HepG2 (cell line): ENCODE data around the gene PUM1. TPM values are rescaled to one million over a fixed set of nuclear protein-coding genes. Genes with fewer than 3 reads are reported as not detected.

Experiments
- ARID5B ChIP-seq: IDR thresholded peaks from 2 replicates; pipeline ENCODE4 v1.4.0; 2020; ENCODE audit warnings: mild to moderate bottlenecking, missing genetic modification reagents
- GABPB1 ChIP-seq: IDR thresholded peaks from 2 replicates; pipeline ENCODE4 v1.6.1; 2016; ENCODE audit warnings: mild to moderate bottlenecking, missing genetic modification reagents, moderate library complexity, missing compliant biosample characterization
- ISL2 ChIP-seq: sonication (generic); formaldehyde crosslinking; IDR thresholded peaks from 2 replicates; pipeline ENCODE4 v1.5.0; 2020; ENCODE audit warnings: missing genetic modification reagents
- SOX5 ChIP-seq: IDR thresholded peaks from 2 replicates; pipeline ENCODE4 v1.6.1; 2016; ENCODE audit warnings: borderline replicate concordance
- USF2 ChIP-seq, 2 experiments: sonication (generic) in 1 of 2; formaldehyde crosslinking in 1 of 2; IDR thresholded peaks; 2 replicates each; pipeline versions ENCODE4 v1.5.1 to v1.6.1; 2011 to 2020; ENCODE audit warnings: borderline replicate concordance in 1 of 2, low read depth in 1 of 2, low read length in 1 of 2, mild to moderate bottlenecking in 1 of 2, missing genetic modification reagents in 1 of 2, moderate library complexity in 1 of 2
- ZBTB40 ChIP-seq, 2 experiments: fragments of 450-650 bp in 1 of 2; sonication (generic) in 1 of 2; formaldehyde crosslinking in 1 of 2; IDR thresholded peaks; 2 replicates each; pipeline versions ENCODE4 v1.6.1 to v1.8.0; 2016 to 2022; ENCODE audit warnings: antibody characterized with exemption in 1 of 2, mild to moderate bottlenecking in 1 of 2, missing genetic modification reagents in 1 of 2
- ZNF609 ChIP-seq: sonication (generic); formaldehyde crosslinking; IDR thresholded peaks from 2 replicates; pipeline ENCODE4 v1.4.0; 2020; ENCODE audit warnings: mild to moderate bottlenecking, missing genetic modification reagents, borderline replicate concordance
- polyA plus RNA-seq, 8 experiments: library from polyadenylated mRNA; depleted of rRNA in 3 of 8; stranded (reverse) in 7 of 8; unstranded in 1 of 8; fragments of >200 nt; fragmentation: Illumina TruSeq in 4 of 8; extraction: Trizol in 4 of 8; gene quantifications; 2 replicates each; pipeline versions ENCODE4 v1.2.1 to v1.2.3, GENCODE V29; 2011 to 2016; ENCODE audit warnings: low read depth in 4 of 8, missing spikeins in 1 of 8, mixed read lengths in 1 of 8; ENCODE audit not compliant: insufficient read depth in 1 of 8
- total RNA-seq, 5 experiments: library from RNA; depleted of rRNA; stranded (reverse); fragments of >200 nt; fragmentation: Illumina TruSeq; extraction: Trizol; gene quantifications; 2 replicates each; pipeline ENCODE4 v1.2.3, GENCODE V29; 2016; ENCODE audit warnings: low read depth in 1 of 5

PUM1 gene
- total and polyA plus RNA-seq, 2 of the 13 experiments (the other 11 are each of a cell fraction or from before 2014, with no cell fraction given), result 64.7 to 91.0 TPM

GRCh38 chr1:31040038-31040437 lies 25.5 kb downstream of the PUM1 start (continued):
- TF ChIP-seq USF2 (IDR thresholded peaks at IDR 0.05; ENCODE audit: low read depth, low read length), result no peak
- TF ChIP-seq USF2 (CRISPR knock-in tag; IDR thresholded peaks at IDR 0.05; ENCODE audit: borderline replicate concordance), result no peak
- 0 out of 2 replicates have a peak, but pooled peaks have one; percentile 38 for TF ChIP-seq ZNF609 (CRISPR knock-in tag)
- no peak for TF ChIP-seq ZBTB40 (IDR thresholded peaks at IDR 0.05)
- TF ChIP-seq ZBTB40 (CRISPR knock-in tag; IDR thresholded peaks at IDR 0.05), result peak; percentile 36; the same call in 1 of the 2 replicates
- peak; percentile 18; the same call in 1 of the 2 replicates for TF ChIP-seq SOX5 (CRISPR knock-in tag)
- TF ChIP-seq GABPB1, result no peak
- TF ChIP-seq ARID5B (CRISPR knock-in tag), result peak; percentile 20; the same call in 1 of the 2 replicates
- 0 out of 2 replicates have a peak, but pooled peaks have one; percentile 14 for TF ChIP-seq ISL2 (CRISPR knock-in tag)
